ENCODE measurements around the gene PRDM10. TPM values are rescaled to one million over a fixed set of nuclear protein-coding genes. Genes with fewer than 3 reads are reported as not detected.

PRDM10 gene
- total RNA-seq, 1 donor from 2014 or later: 48.1 TPM

DNA sequence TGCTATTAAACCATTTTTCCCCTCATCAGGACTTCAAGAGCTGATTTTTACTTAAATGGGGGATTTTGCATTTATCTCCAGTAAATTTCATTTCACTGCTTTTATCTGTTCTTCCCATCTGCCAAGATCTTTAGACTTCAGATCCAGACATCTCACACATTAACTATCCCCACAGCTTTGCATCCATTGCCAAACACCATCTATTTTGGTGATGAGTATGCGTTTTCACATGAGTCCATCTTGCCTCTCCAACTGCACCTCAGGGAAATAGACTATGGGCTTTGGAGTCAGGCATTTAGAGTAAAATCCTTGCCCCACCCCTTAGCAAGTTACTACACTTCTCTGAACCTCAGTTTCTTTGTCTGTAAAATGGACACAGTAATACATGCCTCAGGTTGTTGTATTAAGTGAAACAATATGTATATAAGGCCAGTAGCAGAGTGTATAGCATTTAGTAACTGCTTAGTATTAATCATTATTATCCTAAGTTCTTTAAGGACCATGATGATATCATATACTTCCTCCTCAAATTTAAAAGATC, 53.6 kb downstream of the PRDM10 start:
- Histone ChIP-seq H3K27me3 (no peaks in the 10 kb centered on the region), H3K9me3 (no peaks in the 10 kb centered on the region), H3K36me3 (peaks cover 13% of the 10 kb centered on the region in 2 donors), H3K4me3 (no peak overlapping the region), H3K4me1 (no peaks in the 10 kb centered on the region), H3K27ac (no peak overlapping the region)
- TF ChIP-seq, protein P1, sequence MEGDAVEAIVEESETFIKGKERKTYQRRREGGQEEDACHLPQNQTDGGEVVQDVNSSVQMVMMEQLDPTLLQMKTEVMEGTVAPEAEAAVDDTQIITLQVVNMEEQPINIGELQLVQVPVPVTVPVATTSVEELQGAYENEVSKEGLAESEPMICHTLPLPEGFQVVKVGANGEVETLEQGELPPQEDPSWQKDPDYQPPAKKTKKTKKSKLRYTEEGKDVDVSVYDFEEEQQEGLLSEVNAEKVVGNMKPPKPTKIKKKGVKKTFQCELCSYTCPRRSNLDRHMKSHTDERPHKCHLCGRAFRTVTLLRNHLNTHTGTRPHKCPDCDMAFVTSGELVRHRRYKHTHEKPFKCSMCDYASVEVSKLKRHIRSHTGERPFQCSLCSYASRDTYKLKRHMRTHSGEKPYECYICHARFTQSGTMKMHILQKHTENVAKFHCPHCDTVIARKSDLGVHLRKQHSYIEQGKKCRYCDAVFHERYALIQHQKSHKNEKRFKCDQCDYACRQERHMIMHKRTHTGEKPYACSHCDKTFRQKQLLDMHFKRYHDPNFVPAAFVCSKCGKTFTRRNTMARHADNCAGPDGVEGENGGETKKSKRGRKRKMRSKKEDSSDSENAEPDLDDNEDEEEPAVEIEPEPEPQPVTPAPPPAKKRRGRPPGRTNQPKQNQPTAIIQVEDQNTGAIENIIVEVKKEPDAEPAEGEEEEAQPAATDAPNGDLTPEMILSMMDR (IDR thresholded peaks at IDR 0.05): no peak
- intact Hi-C loops (cut with DNase I): no loop called here
- no peak for DNase-seq (ENCODE audit: low spot score in 2 of 2)

- H3K27ac ChIP-seq: no peak overlapping the region
- H3K9me3 ChIP-seq: no peaks in the 10 kb centered on the region
- DNase-seq (ENCODE audit: low spot score in 2 of 2): no peak
- H3K36me3 ChIP-seq: peaks cover 13 to 17% of the 10 kb centered on the region in 2 donors
- no peaks in the 10 kb centered on the region for H3K4me1 ChIP-seq
- intact Hi-C loops (cut with DNase I): no loop called here
- TF ChIP-seq, protein P1 (IDR thresholded peaks at IDR 0.05): no peak
- no peaks in the 10 kb centered on the region for H3K27me3 ChIP-seq
- H3K4me3 ChIP-seq: no peak overlapping the region
Observed at GRCh38 chr11:129947474-129947873, 55.2 kb downstream of the PRDM10 start.

- H3K36me3 ChIP-seq: peaks cover 13 to 21% of the 10 kb centered on the region in 2 donors
Observed at GRCh38 chr11:129946965-129947364, 55.7 kb downstream of the PRDM10 start.

GRCh38 chr11:129946256-129946655, 56.4 kb downstream of the PRDM10 start:
- H3K27me3 ChIP-seq: no peaks in the 10 kb centered on the region
- no peak overlapping the region for H3K27ac ChIP-seq
- H3K9me3 ChIP-seq: no peaks in the 10 kb centered on the region
- intact Hi-C loops (cut with DNase I): no loop called here
- H3K36me3 ChIP-seq: peaks cover 13 to 25% of the 10 kb centered on the region in 2 donors
- H3K4me1 ChIP-seq: no peaks in the 10 kb centered on the region
- H3K4me3 ChIP-seq: no peak overlapping the region
- no peak for DNase-seq (ENCODE audit: low spot score in 2 of 2)
- TF ChIP-seq, protein P1 (IDR thresholded peaks at IDR 0.05): no peak

More at GRCh38 chr11:129946965-129947364, 55.7 kb downstream of the PRDM10 start:
- H3K9me3 ChIP-seq: no peaks in the 10 kb centered on the region
- intact Hi-C loops (cut with DNase I): no loop called here
- H3K4me3 ChIP-seq: no peak overlapping the region
- DNase-seq (ENCODE audit: low spot score in 2 of 2): no peak
- TF ChIP-seq, protein P1 (IDR thresholded peaks at IDR 0.05): no peak
- no peaks in the 10 kb centered on the region for H3K4me1 ChIP-seq
- no peaks in the 10 kb centered on the region for H3K27me3 ChIP-seq
- no peak overlapping the region for H3K27ac ChIP-seq

DNA sequence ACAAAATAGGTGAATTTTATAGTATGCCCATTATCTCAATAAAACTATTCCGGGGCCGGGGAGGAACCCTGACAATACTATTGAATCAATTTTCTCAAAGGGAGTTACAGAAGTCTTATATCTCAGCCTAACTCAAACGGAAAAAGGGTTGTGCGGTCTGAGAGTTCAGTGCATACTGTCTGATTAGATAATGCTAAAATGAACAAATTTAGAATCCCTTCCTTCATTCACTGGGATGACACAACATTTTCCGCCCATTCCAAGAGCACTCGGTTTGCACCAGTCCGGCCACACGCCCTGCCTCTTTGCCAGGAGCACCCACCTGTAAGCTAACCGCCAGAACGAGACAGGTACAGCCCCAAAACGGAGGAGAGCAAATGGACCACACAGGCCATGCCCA, 57.3 kb downstream of the PRDM10 start:
- TF ChIP-seq, protein P1 (IDR thresholded peaks at IDR 0.05): no peak
- no peaks in the 10 kb centered on the region for H3K27me3 ChIP-seq
- no peaks in the 10 kb centered on the region for H3K4me1 ChIP-seq
- H3K9me3 ChIP-seq: no peaks in the 10 kb centered on the region
- no peak overlapping the region for H3K4me3 ChIP-seq
- H3K27ac ChIP-seq: no peak overlapping the region
- intact Hi-C loops (cut with DNase I): no loop called here
- peaks cover 13 to 25% of the 10 kb centered on the region in 2 donors for H3K36me3 ChIP-seq
- no peak for DNase-seq (ENCODE audit: low spot score in 2 of 2)

DNA sequence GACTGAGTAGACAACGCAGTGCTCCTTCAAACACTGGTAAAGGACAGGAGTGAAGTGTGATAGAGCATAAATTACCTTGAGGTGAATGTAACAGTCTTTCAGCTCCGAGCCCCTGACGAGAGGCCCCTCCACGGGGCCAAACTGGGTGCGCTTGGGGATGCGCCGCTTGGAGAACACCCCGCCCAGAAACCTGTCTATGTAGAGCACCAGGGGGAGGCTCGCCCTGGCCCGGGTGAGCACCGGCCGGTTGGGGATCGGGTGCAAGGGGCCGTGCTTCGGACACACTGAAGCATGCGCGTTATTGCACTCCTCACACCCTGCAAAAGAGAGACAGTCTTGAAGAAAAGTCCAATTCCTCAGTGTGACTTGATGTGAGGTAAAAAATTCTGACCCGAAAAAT, 57.9 kb downstream of the PRDM10 start:
- no peak for DNase-seq (ENCODE audit: low spot score in 2 of 2)
- no peak overlapping the region for H3K27ac ChIP-seq
- no peaks in the 10 kb centered on the region for H3K4me1 ChIP-seq
- H3K9me3 ChIP-seq: no peaks in the 10 kb centered on the region
- intact Hi-C loops (cut with DNase I): no loop called here
- TF ChIP-seq, protein P1 (IDR thresholded peaks at IDR 0.05): no peak
- peaks cover 13 to 25% of the 10 kb centered on the region in 2 donors for H3K36me3 ChIP-seq
- H3K4me3 ChIP-seq: no peak overlapping the region
- H3K27me3 ChIP-seq: no peaks in the 10 kb centered on the region
